AG08395 (cell line): ENCODE data around the gene SKI.

Experiments
- DNase-seq: peaks from one replicate; pipeline ENCODE4 v3.0.0; 2012; ENCODE audit warnings: mixed read lengths, low spot score

The SKI gene

GRCh38 chr1:2310332-2311183 lies 82.4 kb downstream of the SKI start:
- DNase-seq = no peak

GRCh38 chr1:2311184-2312032 lies 83.3 kb downstream of the SKI start:
- DNase-seq = peak; percentile 70

GRCh38 chr1:2312160-2312514 lies 84.0 kb downstream of the SKI start:
- no peak for DNase-seq

GRCh38 chr1:2312515-2313301 lies 84.6 kb downstream of the SKI start:
- peak; percentile 15 for DNase-seq

GRCh38 chr1:2313651-2314261 lies 85.6 kb downstream of the SKI start:
- no peak for DNase-seq

- DNase-seq = peak; percentile 78
Observed at GRCh38 chr1:2314273-2314802, 86.2 kb downstream of the SKI start.

- peak; percentile 80 for DNase-seq
Observed at GRCh38 chr1:2314803-2315673, 86.9 kb downstream of the SKI start.

GRCh38 chr1:2315674-2316450 lies 87.7 kb downstream of the SKI start:
- DNase-seq = no peak

- no peak for DNase-seq
Observed at GRCh38 chr1:2316451-2316961, 88.4 kb downstream of the SKI start.

GRCh38 chr1:2317230-2318065 lies 89.3 kb downstream of the SKI start:
- DNase-seq = no peak

- no peak for DNase-seq
Observed at GRCh38 chr1:2318314-2319278, 90.5 kb downstream of the SKI start.

- no peak for DNase-seq
Observed at GRCh38 chr1:2319291-2319690, 91.2 kb downstream of the SKI start.

GRCh38 chr1:2320006-2320405 lies 91.9 kb downstream of the SKI start:
- no peak for DNase-seq

GRCh38 chr1:2320760-2321667 lies 92.9 kb downstream of the SKI start:
- DNase-seq = no peak

GRCh38 chr1:2322065-2322571 lies 94.0 kb downstream of the SKI start:
- peak; percentile 95 for DNase-seq

GRCh38 chr1:2322581-2323211 lies 94.6 kb downstream of the SKI start:
- DNase-seq = peak; percentile 65
